A549 (cell line): ENCODE results near the gene TRERF1. TPM values are rescaled to one million over a fixed set of nuclear protein-coding genes. Genes with fewer than 3 reads are reported as not detected.

Experiments
- ATAC-seq, 2 experiments: fragments of 200-7000 bp in 1 of 2; fragments of >200 bp in 1 of 2; cut with Nextera tagmentation in 1 of 2; cut with Tn5 transposase in 1 of 2; 3 replicates each; pipeline versions ENCODE4 v1.8.0 to v1.9.1; 2018 to 2020; ENCODE audit warnings: mild to moderate bottlenecking in 1 of 2, moderate library complexity in 1 of 2
- CTCF ChIA-PET: fragments of 300-600 bp; sonication (Branson Sonifier 250); formaldehyde crosslinking; extraction: SDS; loops from one replicate; lab custom pipeline; 2021; ENCODE audit warnings: antibody characterized with exemption, inconsistent platforms; lab: Yijun Ruan, JAX
- POLR2A ChIA-PET: fragments of 350-600 bp; formaldehyde crosslinking; extraction: SDS; loops from one replicate; lab custom pipeline; 2021; ENCODE audit warnings: antibody characterized with exemption, inconsistent platforms; lab: Yijun Ruan, JAX
- DNase-seq, 2 experiments: peaks; one replicate each; pipeline versions ENCODE4 v3.0.0 to v3.0.0-alpha.2; 2011 to 2016; ENCODE audit warnings: low read depth in 1 of 2, low spot score in 1 of 2
- FAIRE-seq: peaks from 2 replicates; lab custom pipeline; 2011; peaks lifted over from hg19 to GRCh38; lab: Jason Lieb, UNC
- H3K27ac ChIP-seq, 2 experiments: fragments of >200 bp; sonication (Bioruptor Twin); formaldehyde crosslinking; 3 replicates each; pipeline ENCODE4 v1.5.1; 2016 to 2017
- H3K4me1 ChIP-seq: fragments of >200 bp; sonication (Bioruptor Twin); formaldehyde crosslinking; 3 replicates; pipeline ENCODE4 v1.6.1; 2016
- H3K4me2 ChIP-seq: fragments of >200 bp; sonication (Bioruptor Twin); formaldehyde crosslinking; 3 replicates; pipeline ENCODE4 v1.6.1; 2016
- H3K4me3 ChIP-seq: fragments of >200 bp; sonication (Bioruptor Twin); formaldehyde crosslinking; 3 replicates; pipeline ENCODE4 v1.5.1; 2016
- H3K9me3 ChIP-seq: fragments of >200 bp; sonication (Bioruptor Twin); formaldehyde crosslinking; 3 replicates; pipeline ENCODE4 v1.6.1; 2016
- CBX2 ChIP-seq: fragments of 200-600 bp; sonication (generic); IDR thresholded peaks from 2 replicates; pipeline ENCODE4 v1.6.1; 2016; ENCODE audit warnings: low read depth, mild to moderate bottlenecking, borderline replicate concordance
- CEBPB ChIP-seq, 2 experiments: fragments of >200 bp in 1 of 2; sonication (Bioruptor Twin) in 1 of 2; formaldehyde crosslinking in 1 of 2; IDR thresholded peaks; 2 replicates each; pipeline ENCODE4 v1.6.1; 2012 to 2016
- CHD4 ChIP-seq: fragments of 200-600 bp; sonication (generic); IDR thresholded peaks from 2 replicates; pipeline ENCODE4 v1.6.1; 2016; ENCODE audit warnings: antibody characterized with exemption, mild to moderate bottlenecking, borderline replicate concordance
- EHF ChIP-seq: fragments of 250-450 bp; sonication (Bioruptor Pico); IDR thresholded peaks from 2 replicates; pipeline ENCODE4 v1.5.0; 2020; ENCODE audit warnings: mild to moderate bottlenecking
- FOSB ChIP-seq: fragments of 250-450 bp; sonication (Bioruptor Pico); IDR thresholded peaks from 2 replicates; pipeline ENCODE4 v1.5.0; 2020; ENCODE audit warnings: mild to moderate bottlenecking, moderate library complexity
- FOSL2 ChIP-seq, 2 experiments: fragments of 450-650 bp in 1 of 2; fragments of >200 bp in 1 of 2; sonication (Bioruptor Twin) in 1 of 2; formaldehyde crosslinking; IDR thresholded peaks; 2 replicates each; pipeline versions ENCODE4 v1.5.0 to v1.6.1; 2016 to 2020; ENCODE audit warnings: mild to moderate bottlenecking in 1 of 2, moderate library complexity in 1 of 2
- FOXS1 ChIP-seq: fragments of 250-450 bp; sonication (Bioruptor Pico); IDR thresholded peaks from 2 replicates; pipeline ENCODE4 v1.5.0; 2020; ENCODE audit warnings: mild to moderate bottlenecking, moderate library complexity
- GATA3 ChIP-seq: IDR thresholded peaks from 2 replicates; pipeline ENCODE4 v1.6.1; 2012; ENCODE audit warnings: borderline replicate concordance
- HEYL ChIP-seq: fragments of 250-450 bp; sonication (Bioruptor Pico); IDR thresholded peaks from 2 replicates; pipeline ENCODE4 v1.8.0; 2021; ENCODE audit warnings: mild to moderate bottlenecking, moderate library complexity
- HOXA7 ChIP-seq: fragments of 250-450 bp; sonication (Bioruptor Pico); IDR thresholded peaks from 2 replicates; pipeline ENCODE4 v1.5.0; 2020; ENCODE audit warnings: mild to moderate bottlenecking, moderate library complexity
- HOXB13 ChIP-seq: fragments of 250-450 bp; sonication (Bioruptor Pico); IDR thresholded peaks from 2 replicates; pipeline ENCODE4 v1.5.0; 2020; ENCODE audit warnings: low read depth, mild to moderate bottlenecking, moderate library complexity
- JUNB ChIP-seq: fragments of >200 bp; sonication (Bioruptor Twin); formaldehyde crosslinking; IDR thresholded peaks from 2 replicates; pipeline ENCODE4 v1.6.1; 2016
- MYC ChIP-seq: IDR thresholded peaks from 2 replicates; pipeline ENCODE4 v1.6.1; 2012; ENCODE audit warnings: mild to moderate bottlenecking, inconsistent platforms, low read length, improper control_type of control experiment, borderline replicate concordance
- NFE2L2 ChIP-seq: fragments of 150-350 bp; conservative IDR thresholded peaks from 2 replicates; pipeline ENCODE4 v1.6.1; 2014; ENCODE audit warnings: low read length
- NPAS2 ChIP-seq: fragments of 250-450 bp; sonication (Bioruptor Pico); IDR thresholded peaks from 2 replicates; pipeline ENCODE4 v1.8.0; 2022; ENCODE audit warnings: mild to moderate bottlenecking, moderate library complexity, borderline replicate concordance
- PHF8 ChIP-seq: fragments of 200-600 bp; sonication (generic); IDR thresholded peaks from 2 replicates; pipeline ENCODE4 v1.6.1; 2016; ENCODE audit warnings: low read depth, mild to moderate bottlenecking, antibody characterized with exemption, moderate library complexity, borderline replicate concordance
- POLR2A ChIP-seq: IDR thresholded peaks from 2 replicates; pipeline ENCODE4 v1.6.1; 2012; ENCODE audit warnings: mild to moderate bottlenecking, low read length
- RCOR1 ChIP-seq: fragments of 150-350 bp; IDR thresholded peaks from 2 replicates; pipeline ENCODE4 v1.6.1; 2014; ENCODE audit warnings: antibody characterized with exemption, low read length, low read depth
- RFX5 ChIP-seq: fragments of 450-650 bp; IDR thresholded peaks from 2 replicates; pipeline ENCODE4 v1.7.1; 2014; ENCODE audit warnings: antibody characterized with exemption, mild to moderate bottlenecking, moderate library complexity
- SMC3 ChIP-seq: fragments of >200 bp; sonication (Bioruptor Twin); formaldehyde crosslinking; IDR thresholded peaks from 3 replicates; pipeline ENCODE4 v1.6.1; 2018; ENCODE audit warnings: inconsistent platforms
- SREBF2 ChIP-seq: fragments of 450-650 bp; IDR thresholded peaks from 2 replicates; pipeline ENCODE4 v1.6.1; 2014; ENCODE audit warnings: mild to moderate bottlenecking, moderate library complexity
- TP53 ChIP-seq: fragments of 250-450 bp; sonication (Bioruptor Pico); IDR thresholded peaks from 2 replicates; pipeline ENCODE4 v1.5.0; 2021; ENCODE audit warnings: mild to moderate bottlenecking, moderate library complexity
- WGBS: methylation state at CpG from one replicate; pipeline ENCODE4 v1.1.6; 2017; ENCODE audit errors: missing lambda C conversion rate; 5-methylcytosine and 5-hydroxymethylcytosine counted together
- polyA plus RNA-seq, 4 experiments: library from polyadenylated mRNA; depleted of rRNA in 3 of 4; stranded (reverse); fragments of >200 nt; fragmentation: RNase III in 1 of 4; extraction: RNeasy Plus Mini Kit Qiagen cat#74134 plus additional on column Dnase treatment in 1 of 4; gene quantifications; 2 replicates in 3 of 4; 3 replicates in 1 of 4; pipeline ENCODE4 v1.2.3, GENCODE V29; 2011 to 2017
- TF ChIP-seq, protein P1 (sequence below): fragments of >200 bp; sonication (Bioruptor Twin); formaldehyde crosslinking; IDR thresholded peaks from 3 replicates; pipeline ENCODE4 v1.5.1; 2016
- TF ChIP-seq, protein P2 (sequence below): IDR thresholded peaks from 2 replicates; pipeline ENCODE4 v1.6.1; 2012
- TF ChIP-seq, protein P3 (sequence below): fragments of >200 bp; sonication (Bioruptor Twin); formaldehyde crosslinking; IDR thresholded peaks from 2 replicates; pipeline ENCODE4 v1.6.1; 2016
- TF ChIP-seq, protein P4 (sequence below): fragments of 250-450 bp; sonication (Bioruptor Pico); IDR thresholded peaks from 2 replicates; pipeline ENCODE4 v1.5.0; 2020; ENCODE audit warnings: low read depth, mild to moderate bottlenecking, moderate library complexity

TRERF1 gene
- polyA plus RNA-seq, 2 of the 4 experiments (the other 2 are of a cell fraction), result 2.4 to 3.5 TPM

DNA sequence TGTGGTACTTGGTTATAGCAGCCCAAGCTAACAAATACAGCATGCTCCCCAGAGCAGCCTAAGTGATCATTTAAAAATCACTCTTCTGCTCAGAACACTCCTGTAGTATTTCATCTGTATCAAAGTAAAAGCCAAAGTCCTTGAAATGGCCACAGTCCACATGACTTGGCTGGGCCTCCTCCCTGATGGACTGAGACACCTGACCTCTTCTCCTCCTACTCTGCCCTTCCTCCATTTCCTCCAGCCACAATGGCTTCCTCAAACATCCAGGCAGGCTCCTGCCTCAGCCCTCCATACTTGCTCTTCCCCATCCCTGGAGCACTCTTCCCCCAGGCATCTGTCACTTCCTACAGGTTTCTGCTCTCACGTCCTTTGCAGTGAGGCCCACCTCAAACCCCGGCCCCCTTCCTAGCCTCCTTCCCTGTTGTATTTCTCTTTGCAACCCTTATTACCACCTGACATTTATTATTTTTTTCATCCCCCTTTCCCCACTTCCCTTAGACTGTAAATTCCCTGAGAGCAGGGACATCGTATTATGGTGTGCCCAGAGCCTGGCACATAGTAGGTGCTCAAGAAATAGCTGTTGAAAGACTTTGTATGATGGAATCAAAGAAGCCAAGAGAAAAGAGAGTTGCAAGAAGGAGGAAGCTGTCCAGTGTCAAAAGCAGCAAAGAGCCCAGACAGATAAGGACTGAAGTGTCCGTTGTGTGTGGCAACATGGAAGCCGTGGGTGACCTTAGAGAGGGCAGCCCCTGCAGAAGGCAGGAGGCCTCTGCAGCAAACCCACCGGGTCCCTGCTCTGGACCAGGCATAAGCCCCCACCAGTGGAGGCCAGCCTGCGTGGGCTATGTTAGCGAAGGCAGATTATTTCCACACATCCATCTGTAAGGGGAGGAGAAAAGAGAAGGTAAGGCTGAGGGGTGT lies 87.5 kb downstream of the TRERF1 start (continued):
- TF ChIP-seq, protein P1, sequence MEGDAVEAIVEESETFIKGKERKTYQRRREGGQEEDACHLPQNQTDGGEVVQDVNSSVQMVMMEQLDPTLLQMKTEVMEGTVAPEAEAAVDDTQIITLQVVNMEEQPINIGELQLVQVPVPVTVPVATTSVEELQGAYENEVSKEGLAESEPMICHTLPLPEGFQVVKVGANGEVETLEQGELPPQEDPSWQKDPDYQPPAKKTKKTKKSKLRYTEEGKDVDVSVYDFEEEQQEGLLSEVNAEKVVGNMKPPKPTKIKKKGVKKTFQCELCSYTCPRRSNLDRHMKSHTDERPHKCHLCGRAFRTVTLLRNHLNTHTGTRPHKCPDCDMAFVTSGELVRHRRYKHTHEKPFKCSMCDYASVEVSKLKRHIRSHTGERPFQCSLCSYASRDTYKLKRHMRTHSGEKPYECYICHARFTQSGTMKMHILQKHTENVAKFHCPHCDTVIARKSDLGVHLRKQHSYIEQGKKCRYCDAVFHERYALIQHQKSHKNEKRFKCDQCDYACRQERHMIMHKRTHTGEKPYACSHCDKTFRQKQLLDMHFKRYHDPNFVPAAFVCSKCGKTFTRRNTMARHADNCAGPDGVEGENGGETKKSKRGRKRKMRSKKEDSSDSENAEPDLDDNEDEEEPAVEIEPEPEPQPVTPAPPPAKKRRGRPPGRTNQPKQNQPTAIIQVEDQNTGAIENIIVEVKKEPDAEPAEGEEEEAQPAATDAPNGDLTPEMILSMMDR, result no peak
- TF ChIP-seq SREBF2 (no peak), SMC3 (no peak), FOSB (CRISPR knock-in tag) (no peak), CHD4 (no peak), EHF (CRISPR knock-in tag) (no peak), HOXA7 (CRISPR knock-in tag) (no peak), PHF8 (no peak), HEYL (no peak)
- TF ChIP-seq, all 56 proteins: peak for 0

DNA sequence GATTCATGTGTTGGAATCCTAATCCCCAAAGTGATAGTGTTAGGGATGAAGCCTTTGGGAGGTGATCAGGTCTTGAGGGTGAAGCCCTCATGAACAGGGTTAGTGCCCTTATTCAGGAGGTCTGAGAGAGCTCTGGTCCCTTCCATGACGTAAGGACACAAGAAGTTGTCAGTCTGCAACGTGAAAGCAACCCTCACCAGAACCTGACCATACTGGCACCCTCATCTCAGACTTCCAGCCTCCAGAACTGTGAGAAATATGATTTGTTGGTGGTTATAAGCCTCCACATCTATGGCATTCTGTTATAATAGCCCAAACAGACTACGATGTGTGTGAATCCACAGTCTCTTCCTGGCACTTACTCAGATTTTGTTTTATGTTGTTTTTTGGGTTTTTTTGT lies 90.7 kb downstream of the TRERF1 start:
- FAIRE-seq, result no peak
- ChIA-PET POLR2A (interaction anchor here (0.6 kb wide), 1 partner anchor 14 kb away, joined by 3 read pairs; no protein-coding TSS in a partner anchor), CTCF (interaction anchor here (0.6 kb wide), 1 partner anchor 276 kb away, joined by 3 read pairs; no protein-coding TSS in a partner anchor)
- no peak for DNase-seq
- TF ChIP-seq, protein P2, sequence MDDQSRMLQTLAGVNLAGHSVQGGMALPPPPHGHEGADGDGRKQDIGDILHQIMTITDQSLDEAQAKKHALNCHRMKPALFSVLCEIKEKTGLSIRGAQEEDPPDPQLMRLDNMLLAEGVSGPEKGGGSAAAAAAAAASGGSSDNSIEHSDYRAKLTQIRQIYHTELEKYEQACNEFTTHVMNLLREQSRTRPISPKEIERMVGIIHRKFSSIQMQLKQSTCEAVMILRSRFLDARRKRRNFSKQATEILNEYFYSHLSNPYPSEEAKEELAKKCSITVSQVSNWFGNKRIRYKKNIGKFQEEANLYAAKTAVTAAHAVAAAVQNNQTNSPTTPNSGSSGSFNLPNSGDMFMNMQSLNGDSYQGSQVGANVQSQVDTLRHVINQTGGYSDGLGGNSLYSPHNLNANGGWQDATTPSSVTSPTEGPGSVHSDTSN, result no peak
- TF ChIP-seq JUNB (no peak), GATA3 (no peak), CBX2 (no peak), CHD4 (no peak), POLR2A (no peak), FOSL2 (IDR thresholded peaks at IDR 0.05) (no peak), FOSL2 (CRISPR knock-in tag; IDR thresholded peaks at IDR 0.05) (no peak)
- TF ChIP-seq, protein P3, sequence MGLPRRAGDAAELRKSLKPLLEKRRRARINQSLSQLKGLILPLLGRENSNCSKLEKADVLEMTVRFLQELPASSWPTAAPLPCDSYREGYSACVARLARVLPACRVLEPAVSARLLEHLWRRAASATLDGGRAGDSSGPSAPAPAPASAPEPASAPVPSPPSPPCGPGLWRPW, result no peak
- no peak for ATAC-seq
- WGBS, result 89% methylated on average over 3 of the region's 3 CpGs
- Histone ChIP-seq H3K4me3 (no peak overlapping the region), H3K4me2 (no peak overlapping the region), H3K9me3 (no peaks in the 10 kb centered on the region), H3K27ac (no peak overlapping the region), H3K4me1 (peaks cover 22% of the 10 kb centered on the region)

DNA sequence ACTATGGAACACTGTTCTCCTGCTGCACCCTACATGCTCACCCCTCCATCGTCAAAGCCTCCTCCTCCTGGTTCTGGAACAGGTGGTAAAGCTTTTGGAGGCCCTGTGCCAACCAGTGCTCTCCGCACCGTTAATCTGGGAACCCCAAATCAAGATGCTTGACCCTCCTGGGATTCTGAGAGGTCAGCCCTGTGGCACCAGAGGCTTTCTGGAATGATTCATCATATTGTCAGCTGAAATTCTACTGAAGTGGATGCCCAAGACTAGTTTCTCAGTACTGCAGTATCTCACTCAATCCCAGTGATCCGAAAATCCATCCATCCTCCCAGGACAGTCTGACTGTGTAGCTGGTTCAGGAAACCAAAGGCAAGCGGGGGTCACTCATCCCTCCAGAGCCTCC lies 92.7 kb downstream of the TRERF1 start:
- ATAC-seq, result no peak; a peak in 1 of 6 replicates
- no peak for FAIRE-seq
- Histone ChIP-seq H3K4me3 (no peak overlapping the region), H3K4me1 (peaks cover 29% of the 10 kb centered on the region), H3K4me2 (0 out of 3 replicates have a peak overlapping the region, but pooled peaks have one; percentile 18), H3K27ac (0 out of 6 replicates have a peak overlapping the region, but pooled peaks of 1 of the 2 experiments have one; percentile 45), H3K9me3 (no peaks in the 10 kb centered on the region)
- CTCF ChIA-PET, result interaction anchor here (0.9 kb wide), 2 partner anchors 98 to 188 kb away, joined by 3 to 4 read pairs; no protein-coding TSS in a partner anchor
- POLR2A ChIA-PET, result no interaction called here
- 89% methylated on average over 1 of the region's 5 CpGs for WGBS
- TF ChIP-seq, protein P2, result no peak
- TF ChIP-seq, protein P4, sequence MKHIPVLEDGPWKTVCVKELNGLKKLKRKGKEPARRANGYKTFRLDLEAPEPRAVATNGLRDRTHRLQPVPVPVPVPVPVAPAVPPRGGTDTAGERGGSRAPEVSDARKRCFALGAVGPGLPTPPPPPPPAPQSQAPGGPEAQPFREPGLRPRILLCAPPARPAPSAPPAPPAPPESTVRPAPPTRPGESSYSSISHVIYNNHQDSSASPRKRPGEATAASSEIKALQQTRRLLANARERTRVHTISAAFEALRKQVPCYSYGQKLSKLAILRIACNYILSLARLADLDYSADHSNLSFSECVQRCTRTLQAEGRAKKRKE (CRISPR knock-in tag), result no peak
- no peak for TF ChIP-seq FOXS1 (CRISPR knock-in tag)
- TF ChIP-seq HOXB13 (CRISPR knock-in tag), result no peak
- no peak for TF ChIP-seq GATA3
- no peak for TF ChIP-seq RCOR1
- no peak for TF ChIP-seq FOSB (CRISPR knock-in tag)
- TF ChIP-seq NFE2L2, result no peak
- no peak for TF ChIP-seq TP53
- no peak for TF ChIP-seq CEBPB (IDR thresholded peaks at IDR 0.05)
- no peak for TF ChIP-seq RFX5
- no peak for TF ChIP-seq MYC
- TF ChIP-seq NPAS2 (CRISPR knock-in tag), result no peak
- peak in 1 of 2 experiments; percentile 13 for DNase-seq
